Trophoblast cell (in vitro differentiated cells and primary cell): ENCODE data around the gene PRKD2.

Experiments used
- DNase-seq, 2 donors: peaks; one replicate each; pipeline ENCODE4 v3.0.0-alpha.2; 2016
- H2AFZ ChIP-seq: 2 replicates; pipeline ENCODE4 v1.6.1; 2013; ENCODE audit warnings: low read length, moderate library complexity, mild to moderate bottlenecking; ENCODE audit not compliant: insufficient read depth, poor library complexity
- H2AK5ac ChIP-seq: 2 replicates; pipeline ENCODE4 v1.6.1; 2013; ENCODE audit warnings: mild to moderate bottlenecking, low read length
- H2BK120ac ChIP-seq: 2 replicates; pipeline ENCODE4 v1.6.1; 2013; ENCODE audit warnings: low read length, mild to moderate bottlenecking, moderate library complexity; ENCODE audit not compliant: insufficient read depth, poor library complexity
- H2BK12ac ChIP-seq: 2 replicates; pipeline ENCODE4 v1.6.1; 2013; ENCODE audit warnings: mild to moderate bottlenecking, low read length, moderate library complexity
- H2BK5ac ChIP-seq: 2 replicates; pipeline ENCODE4 v1.6.1; 2013; ENCODE audit warnings: low read length, low read depth, moderate library complexity, mild to moderate bottlenecking; ENCODE audit not compliant: poor library complexity
- H3K14ac ChIP-seq: 2 replicates; pipeline ENCODE4 v1.6.1; 2013; ENCODE audit warnings: mild to moderate bottlenecking, low read length
- H3K18ac ChIP-seq: 2 replicates; pipeline ENCODE4 v1.6.1; 2013; ENCODE audit warnings: mild to moderate bottlenecking, low read length
- H3K23ac ChIP-seq: 2 replicates; pipeline ENCODE4 v1.6.1; 2013; ENCODE audit warnings: low read length
- H3K27ac ChIP-seq: 2 replicates; pipeline ENCODE4 v1.5.1; 2013; ENCODE audit warnings: low read depth, mild to moderate bottlenecking, inconsistent platforms, low read length, moderate library complexity
- H3K27me3 ChIP-seq: 2 replicates; pipeline ENCODE4 v1.6.1; 2013; ENCODE audit warnings: inconsistent platforms, mild to moderate bottlenecking, low read length, moderate library complexity; ENCODE audit not compliant: insufficient read depth
- H3K36me3 ChIP-seq, 2 experiments: 1 replicate in 1 of 2; 2 replicates in 1 of 2; pipeline ENCODE4 v1.6.1; 2013; ENCODE audit warnings: low read length in 2 of 2, mild to moderate bottlenecking in 2 of 2, moderate library complexity in 1 of 2; ENCODE audit not compliant: insufficient read depth in 2 of 2, control insufficient read depth in 1 of 2
- H3K4ac ChIP-seq: 2 replicates; pipeline ENCODE4 v1.6.1; 2013; ENCODE audit warnings: low read depth, mild to moderate bottlenecking, low read length, moderate library complexity
- H3K4me1 ChIP-seq, 2 experiments: 1 replicate in 1 of 2; 2 replicates in 1 of 2; pipeline ENCODE4 v1.6.1; 2013; ENCODE audit warnings: low read length in 2 of 2, mild to moderate bottlenecking in 2 of 2, moderate library complexity in 1 of 2; ENCODE audit not compliant: insufficient read depth in 2 of 2, control insufficient read depth in 1 of 2
- H3K4me2 ChIP-seq: 2 replicates; pipeline ENCODE4 v1.6.1; 2013; ENCODE audit warnings: inconsistent platforms, mild to moderate bottlenecking, low read length, moderate library complexity
- H3K4me3 ChIP-seq: 2 replicates; pipeline ENCODE4 v1.5.1; 2013; ENCODE audit warnings: mild to moderate bottlenecking, low read depth, low read length, inconsistent platforms
- H3K79me1 ChIP-seq: one replicate; pipeline ENCODE4 v1.6.1; 2013; ENCODE audit warnings: low read length
- H3K79me2 ChIP-seq: 2 replicates; pipeline ENCODE4 v1.6.1; 2013; ENCODE audit warnings: low read length, mild to moderate bottlenecking; ENCODE audit not compliant: control insufficient read depth, insufficient read depth, poor library complexity
- H3K9ac ChIP-seq: 2 replicates; pipeline ENCODE4 v1.6.1; 2013; ENCODE audit warnings: mild to moderate bottlenecking, low read length
- H3K9me3 ChIP-seq: 2 replicates; pipeline ENCODE4 v1.6.1; 2013; ENCODE audit warnings: low read depth, mild to moderate bottlenecking, control low read depth, inconsistent platforms, low read length; ENCODE audit not compliant: insufficient read depth
- H4K12ac ChIP-seq: 2 replicates; pipeline ENCODE4 v1.6.1; 2013; ENCODE audit warnings: low read depth, mild to moderate bottlenecking, low read length, moderate library complexity
- H4K8ac ChIP-seq: 2 replicates; pipeline ENCODE4 v1.6.1; 2013; ENCODE audit warnings: low read depth, mild to moderate bottlenecking, low read length, moderate library complexity
- H4K91ac ChIP-seq: one replicate; pipeline ENCODE4 v1.6.1; 2013; ENCODE audit warnings: low read depth, mild to moderate bottlenecking, low read length, moderate library complexity
- WGBS: extraction: QIAGEN DNeasy Blood & Tissue Kit; methylation state at CpG from one replicate; pipeline ENCODE4 v1.1.7; 2013; ENCODE audit warnings: missing lambda C conversion rate; ENCODE audit not compliant: insufficient read length, insufficient coverage; ENCODE audit errors: extremely low coverage; 5-methylcytosine and 5-hydroxymethylcytosine counted together

PRKD2 gene

GRCh38 chr19:46637224-46637623 lies 79.7 kb downstream of the PRKD2 start:
- H3K9me3 ChIP-seq = peaks cover 3% of the 10 kb centered on the region
- H3K36me3 ChIP-seq = no peaks in the 10 kb centered on the region
- WGBS = no CpG with 5 or more reads among the region's 14 CpGs
- no peak overlapping the region for H3K4me3 ChIP-seq
- H3K27ac ChIP-seq = no peak overlapping the region
- no peak overlapping the region for H2AFZ ChIP-seq
- H3K27me3 ChIP-seq = peaks cover 17% of the 10 kb centered on the region
- no peak overlapping the region for H3K18ac ChIP-seq
- no peak overlapping the region for H3K9ac ChIP-seq
- H4K12ac ChIP-seq = no peak overlapping the region
- no peak overlapping the region for H2AK5ac ChIP-seq
- no peak overlapping the region for H2BK5ac ChIP-seq
- H2BK120ac ChIP-seq = no peak overlapping the region
- no peak overlapping the region for H3K4me2 ChIP-seq
- H4K8ac ChIP-seq = no peak overlapping the region
- H3K23ac ChIP-seq = no peak overlapping the region
- no peak overlapping the region for H3K4ac ChIP-seq
- H2BK12ac ChIP-seq = no peak overlapping the region
- peaks cover 13% of the 10 kb centered on the region for H3K79me1 ChIP-seq
- H3K14ac ChIP-seq = no peak overlapping the region
- peaks cover 16 to 25% of the 10 kb centered on the region in 2 experiments for H3K4me1 ChIP-seq
- no peak for DNase-seq
- peaks cover 2% of the 10 kb centered on the region for H3K79me2 ChIP-seq
- no peak overlapping the region for H4K91ac ChIP-seq

- Histone ChIP-seq H3K4me2 (no peak within 1 kb of the TSS), H3K4me3 (no peak within 1 kb of the TSS), H3K4me1 (peaks cover 16 to 25% of the 10 kb centered on the region in 2 experiments), H2AK5ac (no peak within 1 kb of the TSS), H2BK120ac (no peak within 1 kb of the TSS), H4K8ac (no peak within 1 kb of the TSS), H3K4ac (no peak within 1 kb of the TSS), H3K27ac (no peak within 1 kb of the TSS), H4K12ac (no peak within 1 kb of the TSS), H2BK12ac (no peak within 1 kb of the TSS), H4K91ac (no peak within 1 kb of the TSS), H3K9me3 (peaks cover 3% of the 10 kb centered on the region), H3K36me3 (no peaks in the 10 kb centered on the region), H3K18ac (no peak within 1 kb of the TSS), H2BK5ac (no peak within 1 kb of the TSS), H3K9ac (no peak within 1 kb of the TSS), H3K79me1 (peaks cover 13% of the 10 kb centered on the region), H3K23ac (no peak within 1 kb of the TSS), H2AFZ (no peak within 1 kb of the TSS), H3K27me3 (peaks cover 17% of the 10 kb centered on the region), H3K14ac (no peak within 1 kb of the TSS), H3K79me2 (peaks cover 2% of the 10 kb centered on the region)
- WGBS = no CpG with 5 or more reads among the region's 34 CpGs
- DNase-seq = no peak
Observed at GRCh38 chr19:46635920-46636761, 80.8 kb downstream of the PRKD2 start, which contains the start of gene GNG8. TSS of gene GNG8 (minus strand) at chr19:46636202. CDS start at chr19:46634682, 1,520 bp downstream.

GRCh38 chr19:46634656-46635218 lies 82.2 kb downstream of the PRKD2 start:
- no peak overlapping the region for H3K14ac ChIP-seq
- no peak overlapping the region for H4K91ac ChIP-seq
- no peak overlapping the region for H2AK5ac ChIP-seq
- WGBS = no CpG with 5 or more reads among the region's 23 CpGs
- H3K27ac ChIP-seq = no peak overlapping the region
- no peak for DNase-seq
- H2BK12ac ChIP-seq = no peak overlapping the region
- H3K23ac ChIP-seq = no peak overlapping the region
- no peak overlapping the region for H2BK5ac ChIP-seq
- no peak overlapping the region for H4K12ac ChIP-seq
- H3K4me3 ChIP-seq = no peak overlapping the region
- peaks cover 9% of the 10 kb centered on the region for H3K79me1 ChIP-seq
- peaks cover 17% of the 10 kb centered on the region for H3K27me3 ChIP-seq
- no peak overlapping the region for H3K18ac ChIP-seq
- H3K9me3 ChIP-seq = peaks cover 3% of the 10 kb centered on the region
- H2BK120ac ChIP-seq = no peak overlapping the region
- no peak overlapping the region for H2AFZ ChIP-seq
- H3K9ac ChIP-seq = no peak overlapping the region
- peaks cover 14 to 23% of the 10 kb centered on the region in 2 experiments for H3K4me1 ChIP-seq
- peak overlapping the region; percentile 44 for H3K4me2 ChIP-seq
- no peak overlapping the region for H4K8ac ChIP-seq
- peaks cover 2% of the 10 kb centered on the region for H3K79me2 ChIP-seq
- H3K36me3 ChIP-seq = no peaks in the 10 kb centered on the region
- H3K4ac ChIP-seq = no peak overlapping the region

GRCh38 chr19:46634045-46634655 lies 82.8 kb downstream of the PRKD2 start:
- Histone ChIP-seq H3K9me3 (peaks cover 3% of the 10 kb centered on the region), H3K14ac (no peak overlapping the region), H3K4me1 (peaks cover 12 to 20% of the 10 kb centered on the region in 2 experiments), H3K4ac (no peak overlapping the region), H3K27me3 (peaks cover 17% of the 10 kb centered on the region), H3K23ac (no peak overlapping the region), H2AFZ (no peak overlapping the region), H3K4me3 (no peak overlapping the region), H3K79me1 (peaks cover 3% of the 10 kb centered on the region), H4K12ac (no peak overlapping the region), H3K36me3 (no peaks in the 10 kb centered on the region), H3K79me2 (peaks cover 2% of the 10 kb centered on the region), H3K27ac (no peak overlapping the region), H4K8ac (peak overlapping the region; percentile 45), H2BK12ac (no peak overlapping the region), H3K4me2 (peak overlapping the region; percentile 55), H2BK5ac (no peak overlapping the region), H2BK120ac (no peak overlapping the region), H3K18ac (no peak overlapping the region), H2AK5ac (no peak overlapping the region), H3K9ac (no peak overlapping the region), H4K91ac (no peak overlapping the region)
- WGBS = no CpG with 5 or more reads among the region's 38 CpGs
- peak; percentile 88 to 91 for DNase-seq
